ENCODE measurements around the gene CPNE1. TPM values are rescaled to one million over a fixed set of nuclear protein-coding genes. Genes with fewer than 3 reads are reported as not detected.

CPNE1 gene
- total RNA-seq, 1 experiment from 2014 or later, result 155 TPM

GRCh38 chr20:35653430-35653734 is 11.3 kb downstream of the CPNE1 start:
- H3K4me2 ChIP-seq (ENCODE audit: insufficient read depth, insufficient read length, low read length), result no peak overlapping the region
- no peaks in the 10 kb centered on the region for H3K27me3 ChIP-seq (ENCODE audit: insufficient read depth, low read length)
- H3K18ac ChIP-seq (ENCODE audit: insufficient read length, low read depth, low read length), result no peak overlapping the region
- no peak overlapping the region for H3K9ac ChIP-seq (ENCODE audit: extremely low read depth, insufficient read length, low read length)
- H3K79me2 ChIP-seq (ENCODE audit: insufficient read depth, low read length), result peaks cover 59% of the 10 kb centered on the region
- no peaks in the 10 kb centered on the region for H3K9me3 ChIP-seq (ENCODE audit: control insufficient read depth, low read depth, low read length)
- no peaks in the 10 kb centered on the region for H3K4me1 ChIP-seq (ENCODE audit: insufficient read depth, low read length)
- no peak overlapping the region for H2BK20ac ChIP-seq (ENCODE audit: low read depth, low read length, poor library complexity, severe bottlenecking)
- Mint-ChIP-seq H3K9me3 (no peaks in the 10 kb centered on the region), H3K4me1 (peaks cover 7 to 8% of the 10 kb centered on the region in 2 experiments; a peak in 2 of 4 replicates), H3K27me3 (ENCODE audit: low read depth) (no peaks in the 10 kb centered on the region), H3K4me3 (no peak overlapping the region), H3K27ac (no peak overlapping the region), H3K36me3 (ENCODE audit: insufficient read depth in 1 of 3, low read depth in 3 of 3) (peaks cover 1 to 25% (median 21%) of the 10 kb centered on the region in 3 experiments; a peak in 6 of 7 replicates)
- no peak overlapping the region for H3K27ac ChIP-seq (ENCODE audit: insufficient read length, low read depth, low read length)
- no peak overlapping the region for H2BK120ac ChIP-seq (ENCODE audit: low read depth, low read length, poor library complexity, severe bottlenecking)
- H4K5ac ChIP-seq (ENCODE audit: insufficient read length, low read depth, low read length), result no peak overlapping the region
- no peak for TF ChIP-seq CTCF (conservative IDR thresholded peaks at IDR 0.05)
- H3K4ac ChIP-seq (ENCODE audit: low read depth, low read length), result no peak overlapping the region
- no peak overlapping the region for H3K56ac ChIP-seq (ENCODE audit: insufficient read length, low read depth, low read length)
- no peak overlapping the region for H3K23ac ChIP-seq (ENCODE audit: insufficient read length, low read depth, low read length)
- H2BK5ac ChIP-seq (ENCODE audit: insufficient read length, low read length), result no peak overlapping the region
- no peak overlapping the region for H4K8ac ChIP-seq (replicated peaks; ENCODE audit: insufficient read length, low read depth, low read length)
- no CpG with 5 or more reads among the region's 3 CpGs for WGBS (ENCODE audit: extremely low coverage, insufficient read length, low lambda C conversion rate)
- H4K20me1 ChIP-seq (ENCODE audit: control insufficient read depth, insufficient read depth, insufficient read length), result peaks cover 4% of the 10 kb centered on the region
- no peak overlapping the region for H2AK5ac ChIP-seq (ENCODE audit: insufficient read length, low read length)
- H2BK12ac ChIP-seq (ENCODE audit: insufficient read length, low read depth, low read length), result no peak overlapping the region
- H3K79me1 ChIP-seq (ENCODE audit: insufficient read depth, low read depth, low read length, poor library complexity, severe bottlenecking), result peaks cover 5% of the 10 kb centered on the region
- H3K23me2 ChIP-seq (ENCODE audit: insufficient read length, low read depth, low read length, poor library complexity, severe bottlenecking), result no peaks in the 10 kb centered on the region
- no peak overlapping the region for H3T11ph ChIP-seq (ENCODE audit: low read length)
- H4K91ac ChIP-seq (ENCODE audit: insufficient read length, low read depth, low read length), result no peak overlapping the region
- no peak for DNase-seq
- H2AFZ ChIP-seq (ENCODE audit: low read length), result no peak overlapping the region
- no peak overlapping the region for H3K14ac ChIP-seq (ENCODE audit: insufficient read depth, low read length)
- no peak overlapping the region for H2BK15ac ChIP-seq (ENCODE audit: low read depth, low read length)

Measured in H9 (cell line).